ENCODE results near the gene DDAH1.
A peak's percentile ranks its signal among the peaks of the same experiment; 100 is the strongest.

The DDAH1 gene

DNA sequence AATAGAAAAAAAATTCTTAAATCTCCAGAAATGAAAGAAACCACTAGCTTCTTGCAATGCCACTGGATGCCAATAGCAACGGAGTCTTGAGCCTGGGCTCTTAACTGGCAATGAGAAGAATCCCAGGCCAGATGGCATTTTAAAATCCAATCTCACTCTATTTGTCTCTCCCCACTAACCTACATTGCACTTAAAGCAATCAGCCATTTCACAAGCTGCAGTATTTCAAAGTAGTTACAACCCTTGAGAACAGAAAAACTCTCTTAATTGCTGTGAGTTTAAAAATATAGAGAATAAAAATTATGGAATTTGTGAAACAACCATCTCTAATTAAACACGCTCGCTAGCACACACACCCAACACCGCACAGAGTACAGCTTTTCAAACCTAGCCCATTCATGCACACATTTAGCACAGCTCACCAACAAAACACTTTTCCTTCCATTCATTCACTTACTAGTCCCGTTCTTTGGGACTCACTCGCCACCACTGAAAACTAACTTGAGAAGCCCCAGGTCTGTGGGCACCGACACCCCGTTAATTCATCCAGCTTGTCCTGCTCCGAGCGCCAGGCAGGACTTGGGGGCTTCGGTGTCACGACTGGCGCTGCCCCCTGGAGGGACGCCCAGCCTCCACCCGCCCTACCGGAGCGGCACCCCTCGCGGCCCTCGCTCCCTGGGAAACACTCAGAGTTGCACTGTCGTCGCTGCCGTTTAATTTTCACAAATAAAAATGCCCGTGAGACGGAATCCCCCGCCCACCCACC lies 1.0 kb downstream of the DDAH1 start:
- peaks cover 0 to 2% of the 10 kb centered on the region in 2 donors for H3K9me3 Mint-ChIP-seq
- peaks cover 4 to 5% of the 10 kb centered on the region in 2 donors for H3K4me1 Mint-ChIP-seq
- H3K27ac Mint-ChIP-seq = no peak overlapping the region
- peaks cover 40 to 62% of the 10 kb centered on the region in 2 donors for H3K27me3 Mint-ChIP-seq
- ATAC-seq (replicated peaks) = no peak
- peak overlapping the region; percentile 74 to 75 for H3K4me3 Mint-ChIP-seq
- H3K36me3 Mint-ChIP-seq = peaks cover 0 to 5% of the 10 kb centered on the region in 2 donors
- no peak for DNase-seq

DNA sequence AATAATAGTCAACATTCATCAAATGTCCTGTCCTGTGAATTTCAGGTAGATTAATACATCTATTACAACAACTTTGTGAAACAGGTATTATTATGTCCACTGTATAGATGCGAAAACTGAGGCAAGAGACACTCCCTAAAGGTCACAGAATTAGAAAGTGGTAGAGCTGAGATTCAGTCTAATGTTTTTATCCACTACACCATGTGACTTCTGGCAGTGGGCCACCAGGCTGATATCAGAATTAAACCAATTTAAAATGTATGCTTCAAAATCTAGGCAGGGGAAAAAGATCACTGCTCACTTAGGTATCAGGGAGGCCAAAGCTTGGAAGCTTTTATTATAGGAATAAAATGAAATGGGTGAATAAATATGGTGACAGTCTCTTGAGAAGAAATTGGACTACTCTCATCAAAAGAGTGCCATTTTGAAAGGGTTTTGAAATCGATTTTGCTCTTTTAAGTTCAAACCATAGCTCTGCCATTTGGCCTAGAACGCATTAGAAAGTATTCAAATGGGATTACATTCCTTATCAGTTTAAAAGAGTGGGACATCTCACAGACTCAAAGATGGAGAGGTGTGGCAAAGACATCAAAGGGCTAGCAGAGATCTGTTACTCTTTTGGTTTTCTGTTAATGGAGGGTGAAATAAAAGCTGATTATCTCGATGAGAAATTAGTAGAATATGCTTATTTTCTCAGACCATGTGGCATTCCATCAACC lies 1.9 kb downstream of the DDAH1 start:
- no peak for DNase-seq
- no peak overlapping the region for H3K4me3 Mint-ChIP-seq
- no peak overlapping the region for H3K27ac Mint-ChIP-seq
- H3K36me3 Mint-ChIP-seq = peaks cover 0 to 2% of the 10 kb centered on the region in 2 donors
- no peaks in the 10 kb centered on the region for H3K9me3 Mint-ChIP-seq
- no peak for ATAC-seq (replicated peaks)
- H3K27me3 Mint-ChIP-seq = peaks cover 36 to 54% of the 10 kb centered on the region in 2 donors
- peaks cover 4 to 5% of the 10 kb centered on the region in 2 donors for H3K4me1 Mint-ChIP-seq

DNA sequence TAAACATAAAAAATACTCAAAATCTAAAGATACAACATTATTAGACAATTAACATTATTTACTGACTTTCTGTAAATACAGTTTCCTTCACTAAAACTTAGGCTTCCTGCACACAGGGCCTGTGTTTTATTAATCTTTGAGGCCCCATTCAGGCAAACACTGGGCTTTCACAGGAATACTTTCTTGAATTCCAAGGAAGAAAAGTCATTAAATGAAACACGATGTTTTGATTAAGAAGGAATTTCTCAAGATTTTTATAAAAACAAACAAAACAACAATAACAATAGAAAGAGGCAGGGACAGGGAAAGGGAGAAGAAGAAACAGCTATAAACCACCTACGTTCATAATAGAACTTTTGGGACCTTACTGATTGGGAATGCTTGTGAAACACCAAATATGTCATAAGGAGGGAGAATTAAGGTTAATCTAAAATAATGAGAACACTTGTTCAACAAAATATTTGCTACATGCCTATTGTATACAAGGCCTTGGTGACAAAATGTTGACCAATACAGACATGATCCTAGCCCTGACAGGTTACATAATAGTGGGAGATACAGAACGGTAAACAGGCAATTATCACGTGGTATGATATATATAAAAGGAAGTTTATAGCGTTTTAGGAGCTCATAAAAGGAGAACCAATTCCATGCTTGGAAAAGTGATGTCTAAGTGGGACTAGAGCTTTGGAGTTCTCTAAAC lies 3.6 kb downstream of the DDAH1 start:
- Mint-ChIP-seq H3K27ac (no peak overlapping the region), H3K4me1 (peaks cover 4 to 5% of the 10 kb centered on the region in 2 donors), H3K27me3 (peaks cover 33 to 57% of the 10 kb centered on the region in 2 donors), H3K4me3 (no peak overlapping the region), H3K9me3 (no peaks in the 10 kb centered on the region), H3K36me3 (peaks cover 0 to 2% of the 10 kb centered on the region in 2 donors)
- DNase-seq (no peak), ATAC-seq (replicated peaks) (no peak)

DNA sequence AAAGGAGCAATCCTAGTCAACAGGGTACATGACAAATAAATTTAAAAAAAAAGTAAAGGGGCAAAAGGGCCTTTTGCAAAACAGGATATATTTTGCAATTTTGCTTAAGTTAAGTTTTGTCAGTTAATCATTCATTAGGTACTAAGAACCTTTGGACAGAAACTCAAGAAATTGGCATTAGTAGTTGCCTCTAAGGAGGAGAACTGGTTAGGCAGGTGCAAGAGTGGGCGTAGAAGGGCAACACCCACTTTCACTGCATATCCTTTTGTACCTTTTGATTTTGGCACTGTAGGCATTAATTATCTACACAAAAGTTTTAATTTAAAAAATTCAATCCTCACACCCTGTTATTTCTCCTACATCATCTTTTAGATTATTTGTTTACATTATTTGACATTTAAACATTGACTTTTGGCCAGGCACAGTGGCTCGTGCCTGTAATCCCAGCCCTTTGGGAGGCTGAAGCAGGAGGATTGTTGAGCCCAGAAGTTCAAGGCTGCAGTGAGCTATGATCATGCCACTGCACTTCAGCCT lies 4.3 kb downstream of the DDAH1 start:
- Mint-ChIP-seq H3K27me3 (peaks cover 33 to 50% of the 10 kb centered on the region in 2 donors), H3K4me1 (peaks cover 4 to 5% of the 10 kb centered on the region in 2 donors), H3K36me3 (peaks cover 0 to 2% of the 10 kb centered on the region in 2 donors), H3K4me3 (no peak overlapping the region), H3K27ac (no peak overlapping the region), H3K9me3 (no peaks in the 10 kb centered on the region)
- no peak for ATAC-seq (replicated peaks)
- no peak for DNase-seq

DNA sequence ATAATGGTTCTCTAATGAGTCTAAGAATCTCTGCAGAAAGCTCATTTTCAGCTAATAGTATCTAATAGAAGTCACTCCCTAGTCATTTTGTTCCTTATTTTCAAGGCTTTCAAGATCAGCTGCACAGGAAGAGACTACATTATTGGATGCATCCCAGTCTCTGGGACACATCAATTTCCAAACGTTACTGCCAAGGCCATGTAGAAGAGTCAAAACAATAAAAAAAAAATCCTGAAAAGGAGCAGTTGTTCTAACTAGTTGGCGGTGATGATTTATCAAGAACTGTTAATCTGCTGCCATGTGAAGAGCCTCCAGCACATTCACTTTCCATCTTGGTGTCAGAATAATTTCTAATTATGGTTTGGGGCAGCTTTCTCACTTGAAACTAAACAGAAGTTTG lies 5.7 kb downstream of the DDAH1 start:
- no peaks in the 10 kb centered on the region for H3K9me3 Mint-ChIP-seq
- no peak overlapping the region for H3K27ac Mint-ChIP-seq
- DNase-seq = no peak
- peaks cover 0 to 2% of the 10 kb centered on the region in 2 donors for H3K36me3 Mint-ChIP-seq
- H3K4me1 Mint-ChIP-seq = peaks cover 4 to 5% of the 10 kb centered on the region in 2 donors
- H3K4me3 Mint-ChIP-seq = no peak overlapping the region
- peaks cover 29 to 45% of the 10 kb centered on the region in 2 donors for H3K27me3 Mint-ChIP-seq
- ATAC-seq (replicated peaks) = no peak

DNA sequence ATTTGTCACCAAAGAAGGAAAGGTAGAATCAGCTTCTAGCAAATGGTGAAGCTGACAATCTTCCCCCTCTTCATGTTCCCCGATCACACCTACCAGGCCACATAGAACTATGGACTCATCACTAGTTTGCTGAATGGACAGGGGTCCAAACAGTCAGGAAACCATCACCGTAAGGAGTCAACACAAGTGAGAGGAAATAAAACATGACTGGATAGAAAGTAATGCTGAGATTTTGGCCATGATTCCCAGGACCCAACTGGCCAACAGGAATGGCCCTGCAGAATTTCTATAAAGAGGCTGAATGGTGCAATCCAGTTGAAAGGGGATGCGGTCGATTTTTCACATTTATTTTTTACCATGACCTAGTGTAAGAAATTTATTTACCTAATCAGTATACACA lies 10.7 kb downstream of the DDAH1 start:
- no peak for DNase-seq
- H3K9me3 Mint-ChIP-seq = no peaks in the 10 kb centered on the region
- no peaks in the 10 kb centered on the region for H3K4me1 Mint-ChIP-seq
- ATAC-seq (replicated peaks) = no peak
- peaks cover 0 to 4% of the 10 kb centered on the region in 2 donors for H3K36me3 Mint-ChIP-seq
- peaks cover 0 to 10% of the 10 kb centered on the region in 2 donors for H3K27me3 Mint-ChIP-seq
- H3K27ac Mint-ChIP-seq = no peak overlapping the region
- H3K4me3 Mint-ChIP-seq = no peak overlapping the region

DNA sequence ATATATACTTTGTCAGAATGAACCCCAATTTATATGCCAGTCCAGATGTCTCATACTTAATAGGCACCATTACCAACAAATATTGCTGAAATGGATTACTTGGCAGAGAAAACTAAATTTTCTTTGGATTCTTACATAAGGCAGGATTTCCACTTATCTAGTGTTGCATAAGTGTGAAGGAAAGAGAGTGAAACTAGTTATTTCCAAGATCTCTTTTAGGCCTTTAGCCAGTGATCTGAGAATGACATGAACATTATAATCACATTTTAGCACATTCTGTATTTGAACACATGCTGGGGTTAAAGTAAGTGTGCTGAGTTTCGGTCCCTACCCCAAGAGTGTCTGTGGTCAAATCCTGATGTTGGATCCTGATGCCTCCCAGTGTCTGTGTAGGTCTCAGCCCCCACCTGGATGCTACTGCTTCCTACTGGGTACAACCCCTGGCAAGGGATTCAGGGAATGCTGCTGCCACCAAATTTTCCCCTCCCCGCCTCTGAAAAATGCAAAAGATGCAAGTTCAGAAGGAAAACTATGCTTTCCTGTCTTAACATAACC lies 11.2 kb downstream of the DDAH1 start:
- Mint-ChIP-seq H3K9me3 (no peaks in the 10 kb centered on the region), H3K27ac (no peak overlapping the region), H3K4me3 (no peak overlapping the region), H3K36me3 (peaks cover 0 to 4% of the 10 kb centered on the region in 2 donors), H3K4me1 (no peaks in the 10 kb centered on the region), H3K27me3 (peaks cover 0 to 10% of the 10 kb centered on the region in 2 donors)
- no peak for DNase-seq
- no peak for ATAC-seq (replicated peaks)

DNA sequence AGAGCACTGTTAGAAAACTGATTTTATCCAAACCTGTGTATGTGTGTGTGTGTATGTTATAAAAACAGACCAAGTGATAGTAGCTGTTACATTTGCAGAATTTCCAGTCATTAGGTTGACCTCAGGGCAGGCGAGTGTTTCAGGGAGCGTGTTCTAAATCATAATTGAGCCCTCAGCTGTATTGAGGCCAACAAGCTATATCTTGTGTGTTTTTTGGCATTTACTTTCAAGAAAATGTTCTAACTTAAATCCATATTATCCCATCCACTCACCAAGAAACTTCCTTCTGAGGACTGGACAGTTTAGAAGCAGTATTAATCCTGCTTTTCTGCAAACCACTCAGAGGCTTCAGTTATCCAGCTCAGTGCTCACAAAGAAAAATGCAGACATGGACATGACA lies 12.0 kb downstream of the DDAH1 start:
- H3K9me3 Mint-ChIP-seq = no peaks in the 10 kb centered on the region
- no peaks in the 10 kb centered on the region for H3K4me1 Mint-ChIP-seq
- peaks cover 0 to 10% of the 10 kb centered on the region in 2 donors for H3K27me3 Mint-ChIP-seq
- ATAC-seq (replicated peaks) (no peak), DNase-seq (no peak)
- H3K36me3 Mint-ChIP-seq = peaks cover 0 to 8% of the 10 kb centered on the region in 2 donors
- H3K27ac Mint-ChIP-seq = no peak overlapping the region
- H3K4me3 Mint-ChIP-seq = no peak overlapping the region

DNA sequence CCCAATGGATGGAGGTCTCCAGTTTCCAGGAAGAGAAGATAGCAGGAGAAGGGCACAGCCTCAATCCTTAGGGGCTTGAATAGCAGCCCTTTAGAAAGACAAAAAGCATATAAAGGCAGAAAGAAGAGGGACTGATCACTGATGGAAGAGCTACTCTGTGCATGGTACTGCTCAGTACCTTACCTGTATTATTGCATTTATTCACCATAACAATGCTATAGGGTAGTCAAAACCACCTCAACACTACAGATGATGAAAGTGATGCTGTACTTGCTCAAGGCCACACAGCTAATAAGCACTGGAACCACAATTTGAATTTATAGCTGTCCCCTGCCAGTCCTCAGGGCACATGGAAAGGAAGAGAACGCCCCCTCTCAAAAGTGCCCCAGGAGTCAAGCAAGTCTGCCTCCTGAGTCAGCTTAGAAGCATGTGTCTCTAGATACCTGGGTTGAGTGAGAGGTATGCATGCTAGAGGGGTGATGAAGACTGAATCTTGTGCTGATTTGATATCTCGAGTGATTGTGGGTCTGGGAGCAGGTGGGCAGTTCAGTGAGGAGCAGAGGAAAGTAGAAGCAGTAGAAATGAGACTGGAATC lies 13.6 kb downstream of the DDAH1 start:
- Mint-ChIP-seq H3K36me3 (peaks cover 0 to 12% of the 10 kb centered on the region in 2 donors), H3K27me3 (no peaks in the 10 kb centered on the region), H3K4me3 (no peak overlapping the region), H3K4me1 (no peaks in the 10 kb centered on the region), H3K27ac (no peak overlapping the region), H3K9me3 (no peaks in the 10 kb centered on the region)
- no peak for DNase-seq
- ATAC-seq (replicated peaks) = no peak

DNA sequence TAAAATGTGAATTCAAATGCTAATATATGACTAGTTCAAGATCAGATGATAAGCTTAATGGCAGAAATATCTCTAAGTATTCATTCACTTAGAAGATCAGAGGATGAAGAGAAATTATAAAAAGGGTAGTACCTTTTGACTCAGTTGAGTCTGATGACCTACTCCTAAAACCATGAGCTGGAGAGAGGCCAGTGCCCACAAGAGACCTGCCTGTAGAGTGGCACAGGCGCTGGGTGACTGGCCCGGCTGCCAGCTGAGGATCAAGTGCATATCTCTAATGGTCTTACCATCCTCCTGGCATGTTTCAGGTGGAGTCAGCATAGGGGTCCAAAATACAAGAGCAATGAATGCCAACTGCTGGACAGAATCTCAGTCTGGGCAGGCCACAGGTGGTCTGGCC lies 14.1 kb downstream of the DDAH1 start:
- peaks cover 0 to 12% of the 10 kb centered on the region in 2 donors for H3K36me3 Mint-ChIP-seq
- H3K27ac Mint-ChIP-seq = no peak overlapping the region
- H3K9me3 Mint-ChIP-seq = no peaks in the 10 kb centered on the region
- DNase-seq (no peak), ATAC-seq (replicated peaks) (no peak)
- H3K4me3 Mint-ChIP-seq = no peak overlapping the region
- H3K27me3 Mint-ChIP-seq = no peaks in the 10 kb centered on the region
- no peaks in the 10 kb centered on the region for H3K4me1 Mint-ChIP-seq

DNA sequence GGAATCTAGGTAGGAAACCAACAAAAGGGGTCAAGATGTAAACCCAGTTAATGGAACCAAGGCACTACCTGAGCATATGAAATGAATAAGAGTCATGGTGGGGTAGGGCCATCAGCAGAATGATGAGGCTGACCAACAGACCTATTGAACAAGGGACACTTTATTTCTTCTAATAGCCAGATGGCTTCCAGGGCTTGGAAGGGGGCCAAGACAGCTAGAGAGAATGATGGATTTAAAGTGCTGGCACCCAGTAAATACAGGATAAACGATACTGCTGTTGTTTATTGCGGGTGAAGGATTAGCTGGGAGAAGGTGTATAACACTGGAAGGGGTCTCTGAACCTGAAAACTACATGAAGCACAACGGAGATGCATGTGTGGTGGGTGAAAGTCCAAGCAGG lies 15.6 kb downstream of the DDAH1 start:
- ATAC-seq (replicated peaks) (no peak), DNase-seq (no peak)
- no peak overlapping the region for H3K27ac Mint-ChIP-seq
- H3K36me3 Mint-ChIP-seq = peaks cover 0 to 20% of the 10 kb centered on the region in 2 donors
- H3K4me3 Mint-ChIP-seq = no peak overlapping the region
- no peaks in the 10 kb centered on the region for H3K4me1 Mint-ChIP-seq
- no peaks in the 10 kb centered on the region for H3K9me3 Mint-ChIP-seq
- no peaks in the 10 kb centered on the region for H3K27me3 Mint-ChIP-seq

DNA sequence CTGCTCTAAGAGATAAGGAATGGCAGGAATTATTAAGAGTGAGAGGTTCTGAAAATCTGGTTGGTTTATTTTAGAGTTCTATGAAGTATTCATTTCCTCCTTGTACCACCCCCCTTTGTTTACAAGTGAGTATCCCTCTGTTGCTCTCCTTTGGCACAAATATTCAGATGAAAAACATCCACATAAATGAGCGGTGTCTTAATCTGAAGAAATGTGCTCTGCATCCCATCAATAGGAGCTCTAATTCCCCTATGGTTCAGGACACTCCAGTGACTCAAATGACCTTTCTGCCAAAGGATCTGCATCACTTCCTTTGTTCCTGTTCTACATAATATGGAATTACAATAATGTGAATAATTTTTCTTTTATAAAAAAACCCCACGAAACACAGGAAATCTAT lies 16.6 kb downstream of the DDAH1 start:
- no peak for DNase-seq
- Mint-ChIP-seq H3K36me3 (peaks cover 0 to 23% of the 10 kb centered on the region in 2 donors), H3K27me3 (peaks cover 0 to 5% of the 10 kb centered on the region in 2 donors), H3K27ac (no peak overlapping the region), H3K4me3 (no peak overlapping the region), H3K4me1 (no peaks in the 10 kb centered on the region), H3K9me3 (no peaks in the 10 kb centered on the region)
- ATAC-seq (replicated peaks) = no peak

DNA sequence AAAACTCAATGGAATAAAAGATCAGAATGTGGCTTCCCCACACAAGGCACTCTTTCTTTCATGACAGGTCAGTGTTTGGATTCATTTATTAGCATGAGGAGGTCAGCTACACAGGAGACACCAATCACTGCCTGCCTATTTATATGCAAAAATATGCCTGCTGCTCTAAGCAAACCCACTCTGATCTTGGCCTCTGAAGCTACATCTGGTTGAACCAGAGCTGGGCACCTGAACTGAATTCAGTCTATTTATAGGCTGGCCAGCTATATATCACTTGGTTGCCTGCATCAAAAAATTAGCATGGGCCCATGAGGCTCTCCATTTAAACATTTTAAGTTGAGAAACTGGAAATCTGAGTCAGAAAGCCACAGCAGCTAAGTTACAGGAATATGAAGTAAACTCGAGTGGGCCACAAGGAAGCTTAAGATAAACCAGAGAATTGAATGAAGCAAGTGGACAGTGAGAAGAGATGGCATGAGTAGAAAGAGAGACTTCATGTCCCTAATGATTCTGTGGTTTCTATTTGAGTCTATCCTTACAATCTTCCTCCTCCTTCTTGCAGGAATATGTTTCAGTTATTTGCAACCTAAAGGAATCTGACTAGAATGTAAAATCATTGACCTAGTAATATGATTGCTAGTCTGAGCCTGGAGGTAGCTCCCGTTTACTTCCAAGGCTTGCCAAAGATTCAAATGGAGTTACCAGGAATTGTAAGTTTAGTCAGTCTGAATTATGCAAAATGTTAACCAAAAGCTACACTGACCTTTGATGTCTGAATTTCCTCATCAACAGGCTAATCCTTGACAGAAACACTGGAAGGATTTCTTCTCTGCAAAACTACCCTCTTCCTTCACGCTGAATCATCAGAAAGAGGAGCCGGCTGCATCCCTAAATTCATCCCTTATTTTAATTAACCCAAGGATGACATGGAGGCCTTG lies 17.7 kb downstream of the DDAH1 start:
- Mint-ChIP-seq H3K36me3 (peaks cover 0 to 23% of the 10 kb centered on the region in 2 donors), H3K27ac (no peak overlapping the region), H3K27me3 (peaks cover 0 to 5% of the 10 kb centered on the region in 2 donors), H3K4me3 (no peak overlapping the region), H3K9me3 (no peaks in the 10 kb centered on the region), H3K4me1 (no peaks in the 10 kb centered on the region)
- ATAC-seq (replicated peaks) = no peak
- DNase-seq = no peak
